Neural cell (in vitro differentiated cells): ENCODE data around the gene PXDN.

Source experiments
- CTCF ChIP-seq: fragments of 450-650 bp; IDR thresholded peaks from 2 replicates; pipeline ENCODE4 v1.5.1; 2014; ENCODE audit warnings: antibody characterized with exemption, mild to moderate bottlenecking, moderate library complexity; ENCODE audit not compliant: poor library complexity, severe bottlenecking
- EP300 ChIP-seq: fragments of 450-650 bp; conservative IDR thresholded peaks from 2 replicates; pipeline ENCODE4 v1.6.1; 2014; ENCODE audit warnings: antibody characterized with exemption, mild to moderate bottlenecking, moderate library complexity; ENCODE audit not compliant: poor library complexity, severe bottlenecking
- MXI1 ChIP-seq: fragments of 450-650 bp; conservative IDR thresholded peaks from 2 replicates; pipeline ENCODE4 v1.6.1; 2014; ENCODE audit warnings: antibody characterized with exemption, mild to moderate bottlenecking; ENCODE audit not compliant: poor library complexity, severe bottlenecking
- POLR2AphosphoS5 ChIP-seq: IDR thresholded peaks from 2 replicates; pipeline ENCODE4 v1.6.1; 2012
- TF ChIP-seq, protein P1 (sequence below): IDR thresholded peaks from 2 replicates; pipeline ENCODE4 v1.6.1; 2012; ENCODE audit warnings: borderline replicate concordance

GRCh38 chr2:1713142-1713838 lies 31.0 kb downstream of the PXDN start:
- TF ChIP-seq POLR2AphosphoS5 (no peak), EP300 (no peak), CTCF (no peak), MXI1 (no peak)
- TF ChIP-seq, protein P1, sequence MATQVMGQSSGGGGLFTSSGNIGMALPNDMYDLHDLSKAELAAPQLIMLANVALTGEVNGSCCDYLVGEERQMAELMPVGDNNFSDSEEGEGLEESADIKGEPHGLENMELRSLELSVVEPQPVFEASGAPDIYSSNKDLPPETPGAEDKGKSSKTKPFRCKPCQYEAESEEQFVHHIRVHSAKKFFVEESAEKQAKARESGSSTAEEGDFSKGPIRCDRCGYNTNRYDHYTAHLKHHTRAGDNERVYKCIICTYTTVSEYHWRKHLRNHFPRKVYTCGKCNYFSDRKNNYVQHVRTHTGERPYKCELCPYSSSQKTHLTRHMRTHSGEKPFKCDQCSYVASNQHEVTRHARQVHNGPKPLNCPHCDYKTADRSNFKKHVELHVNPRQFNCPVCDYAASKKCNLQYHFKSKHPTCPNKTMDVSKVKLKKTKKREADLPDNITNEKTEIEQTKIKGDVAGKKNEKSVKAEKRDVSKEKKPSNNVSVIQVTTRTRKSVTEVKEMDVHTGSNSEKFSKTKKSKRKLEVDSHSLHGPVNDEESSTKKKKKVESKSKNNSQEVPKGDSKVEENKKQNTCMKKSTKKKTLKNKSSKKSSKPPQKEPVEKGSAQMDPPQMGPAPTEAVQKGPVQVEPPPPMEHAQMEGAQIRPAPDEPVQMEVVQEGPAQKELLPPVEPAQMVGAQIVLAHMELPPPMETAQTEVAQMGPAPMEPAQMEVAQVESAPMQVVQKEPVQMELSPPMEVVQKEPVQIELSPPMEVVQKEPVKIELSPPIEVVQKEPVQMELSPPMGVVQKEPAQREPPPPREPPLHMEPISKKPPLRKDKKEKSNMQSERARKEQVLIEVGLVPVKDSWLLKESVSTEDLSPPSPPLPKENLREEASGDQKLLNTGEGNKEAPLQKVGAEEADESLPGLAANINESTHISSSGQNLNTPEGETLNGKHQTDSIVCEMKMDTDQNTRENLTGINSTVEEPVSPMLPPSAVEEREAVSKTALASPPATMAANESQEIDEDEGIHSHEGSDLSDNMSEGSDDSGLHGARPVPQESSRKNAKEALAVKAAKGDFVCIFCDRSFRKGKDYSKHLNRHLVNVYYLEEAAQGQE, result no peak
